ENCODE data around the gene NDUFS6.

Gene NDUFS6

GRCh38 chr5:1865486-1865885 lies 64.3 kb downstream of the NDUFS6 start (continued):
- TF ChIP-seq ZBTB11 (tag by site-specific recombination; conservative IDR thresholded peaks at IDR 0.05; ENCODE audit: low read depth) (no peak), ZNF645 (tag by site-specific recombination; IDR thresholded peaks at IDR 0.05) (no peak), ZNF155 (tag by site-specific recombination; IDR thresholded peaks at IDR 0.05) (no peak), OVOL3 (tag by site-specific recombination; IDR thresholded peaks at IDR 0.05) (no peak), HOXD13 (CRISPR knock-in tag; IDR thresholded peaks at IDR 0.05; ENCODE audit: borderline replicate concordance) (no peak), ZNF362 (tag by site-specific recombination; IDR thresholded peaks at IDR 0.05) (no peak)
